H9 (cell line): Measurements from ENCODE around the gene PDLIM7. TPM values are rescaled to one million over a fixed set of nuclear protein-coding genes. Genes with fewer than 3 reads are reported as not detected.

Experiments
- DNase-seq: peaks from one replicate; pipeline ENCODE4 v3.0.0-alpha.2; 2017
- H2AFZ ChIP-seq: one replicate; pipeline ENCODE4 v1.6.1; 2013; ENCODE audit warnings: mild to moderate bottlenecking, low read length, control low read depth, moderate library complexity
- H2AK5ac ChIP-seq: 2 replicates; pipeline ENCODE4 v1.6.1; 2013; ENCODE audit warnings: low read length, control low read depth, mixed read lengths; ENCODE audit not compliant: insufficient read length
- H2BK120ac ChIP-seq: one replicate; pipeline ENCODE4 v1.6.1; 2013; ENCODE audit warnings: low read depth, mild to moderate bottlenecking, low read length, control low read depth, inconsistent platforms; ENCODE audit not compliant: poor library complexity, severe bottlenecking
- H2BK12ac ChIP-seq: 2 replicates; pipeline ENCODE4 v1.6.1; 2013; ENCODE audit warnings: low read length, control low read depth, mixed read lengths, low read depth; ENCODE audit not compliant: insufficient read length
- H2BK15ac ChIP-seq: 2 replicates; pipeline ENCODE4 v1.6.1; 2013; ENCODE audit warnings: low read depth, low read length, control low read depth
- H2BK20ac ChIP-seq: one replicate; pipeline ENCODE4 v1.6.1; 2013; ENCODE audit warnings: low read depth, mild to moderate bottlenecking, low read length, control low read depth, inconsistent platforms; ENCODE audit not compliant: poor library complexity, severe bottlenecking
- H2BK5ac ChIP-seq: 2 replicates; pipeline ENCODE4 v1.6.1; 2013; ENCODE audit warnings: low read length, control low read depth, mixed read lengths; ENCODE audit not compliant: insufficient read length
- H3K14ac ChIP-seq: 2 replicates; pipeline ENCODE4 v1.6.1; 2013; ENCODE audit warnings: low read length, control low read depth; ENCODE audit not compliant: insufficient read depth
- H3K18ac ChIP-seq: 2 replicates; pipeline ENCODE4 v1.6.1; 2013; ENCODE audit warnings: low read depth, mild to moderate bottlenecking, mixed read lengths, low read length, control low read depth; ENCODE audit not compliant: insufficient read length
- H3K23ac ChIP-seq: 2 replicates; pipeline ENCODE4 v1.6.1; 2013; ENCODE audit warnings: low read length, control low read depth, mixed read lengths, low read depth; ENCODE audit not compliant: insufficient read length
- H3K23me2 ChIP-seq: 2 replicates; pipeline ENCODE4 v1.6.1; 2013; ENCODE audit warnings: low read depth, mild to moderate bottlenecking, mixed read lengths, low read length, control low read depth; ENCODE audit not compliant: insufficient read length, poor library complexity, severe bottlenecking
- H3K27ac ChIP-seq: 2 replicates; pipeline ENCODE4 v1.5.1; 2013; ENCODE audit warnings: low read length, control low read depth, mixed read lengths, low read depth; ENCODE audit not compliant: insufficient read length
- H3K27me3 ChIP-seq: 2 replicates; pipeline ENCODE4 v1.6.1; 2013; ENCODE audit warnings: low read length, control low read depth, inconsistent platforms; ENCODE audit not compliant: insufficient read depth
- H3K4ac ChIP-seq: 2 replicates; pipeline ENCODE4 v1.6.1; 2013; ENCODE audit warnings: low read depth, mild to moderate bottlenecking, control low read depth, inconsistent platforms, low read length, moderate library complexity
- H3K4me1 ChIP-seq: 2 replicates; pipeline ENCODE4 v1.6.1; 2013; ENCODE audit warnings: low read length, control low read depth, inconsistent platforms; ENCODE audit not compliant: insufficient read depth
- H3K4me2 ChIP-seq: 2 replicates; pipeline ENCODE4 v1.6.1; 2013; ENCODE audit warnings: low read length, control low read depth, mixed read lengths; ENCODE audit not compliant: insufficient read length, insufficient read depth
- H3K56ac ChIP-seq: 2 replicates; pipeline ENCODE4 v1.6.1; 2013; ENCODE audit warnings: low read depth, mild to moderate bottlenecking, mixed read lengths, low read length, control low read depth; ENCODE audit not compliant: insufficient read length
- H3K79me1 ChIP-seq: 2 replicates; pipeline ENCODE4 v1.6.1; 2013; ENCODE audit warnings: low read depth, mild to moderate bottlenecking, moderate library complexity, low read length, control low read depth, inconsistent platforms; ENCODE audit not compliant: insufficient read depth, poor library complexity, severe bottlenecking
- H3K79me2 ChIP-seq: 2 replicates; pipeline ENCODE4 v1.6.1; 2013; ENCODE audit warnings: low read length, control low read depth, inconsistent platforms; ENCODE audit not compliant: insufficient read depth
- H3K9ac ChIP-seq: 2 replicates; pipeline ENCODE4 v1.6.1; 2013; ENCODE audit warnings: low read length, control low read depth, mixed read lengths; ENCODE audit not compliant: insufficient read length; ENCODE audit errors: extremely low read depth
- H3K9me3 ChIP-seq: one replicate; pipeline ENCODE4 v1.6.1; 2013; ENCODE audit warnings: low read depth, low read length, inconsistent platforms; ENCODE audit not compliant: control insufficient read depth
- H3T11ph ChIP-seq: one replicate; pipeline ENCODE4 v1.6.1; 2013; ENCODE audit warnings: mild to moderate bottlenecking, low read length, control low read depth, inconsistent platforms
- H4K20me1 ChIP-seq: one replicate; pipeline ENCODE4 v1.6.1; 2013; ENCODE audit not compliant: control insufficient read depth, insufficient read length, insufficient read depth
- H4K5ac ChIP-seq: 2 replicates; pipeline ENCODE4 v1.6.1; 2013; ENCODE audit warnings: low read depth, mild to moderate bottlenecking, mixed read lengths, low read length, control low read depth; ENCODE audit not compliant: insufficient read length
- H4K8ac ChIP-seq: replicated peaks from 2 replicates; pipeline ENCODE4 v1.6.1; 2013; ENCODE audit warnings: low read length, control low read depth, mixed read lengths, low read depth; ENCODE audit not compliant: insufficient read length
- H4K91ac ChIP-seq: 2 replicates; pipeline ENCODE4 v1.6.1; 2013; ENCODE audit warnings: low read depth, mild to moderate bottlenecking, moderate library complexity, mixed read lengths, low read length, control low read depth; ENCODE audit not compliant: insufficient read length
- H3K27ac Mint-ChIP-seq, 3 experiments: 2 replicates in 2 of 3; 3 replicates in 1 of 3; pipeline ENCODE4 v1.8.0; 2020 to 2021; ENCODE audit warnings: mixed read lengths in 3 of 3, mild to moderate bottlenecking in 1 of 3, moderate library complexity in 1 of 3
- H3K27me3 Mint-ChIP-seq: 2 replicates; pipeline ENCODE4 v1.8.0; 2021; ENCODE audit warnings: low read depth, mild to moderate bottlenecking, moderate library complexity, mixed read lengths
- H3K36me3 Mint-ChIP-seq, 3 experiments: 2 replicates in 2 of 3; 3 replicates in 1 of 3; pipeline ENCODE4 v1.8.0; 2020 to 2021; ENCODE audit warnings: low read depth in 3 of 3, mixed read lengths in 3 of 3; ENCODE audit not compliant: insufficient read depth in 1 of 3
- H3K4me1 Mint-ChIP-seq, 2 experiments: 2 replicates each; pipeline ENCODE4 v1.8.0; 2020; ENCODE audit warnings: mixed read lengths in 2 of 2
- H3K4me3 Mint-ChIP-seq, 2 experiments: 2 replicates in 1 of 2; 3 replicates in 1 of 2; pipeline ENCODE4 v1.8.0; 2020 to 2021; ENCODE audit warnings: mild to moderate bottlenecking in 2 of 2, mixed read lengths in 2 of 2, moderate library complexity in 1 of 2
- H3K9me3 Mint-ChIP-seq, 2 experiments: 2 replicates in 1 of 2; 3 replicates in 1 of 2; pipeline ENCODE4 v1.8.0; 2020; ENCODE audit warnings: mild to moderate bottlenecking in 2 of 2, mixed read lengths in 2 of 2, moderate library complexity in 1 of 2
- WGBS: extraction: QIAGEN DNeasy Blood & Tissue Kit; methylation state at CpG from one replicate; pipeline ENCODE4 v1.1.7; 2013; ENCODE audit warnings: missing lambda C conversion rate, low lambda C conversion rate, mixed read lengths; ENCODE audit not compliant: insufficient read length; ENCODE audit errors: extremely low coverage; 5-methylcytosine and 5-hydroxymethylcytosine counted together
- total RNA-seq: library from RNA; stranded (reverse); gene quantifications from 2 replicates; pipeline ENCODE4 v1.2.1, GENCODE V29; 2021
- TF ChIP-seq, protein P1 (sequence below): fragments of 200-600 bp; sonication (generic); conservative IDR thresholded peaks from 3 replicates; pipeline ENCODE4 v1.8.0; 2021; ENCODE audit warnings: antibody characterized with exemption, mild to moderate bottlenecking

Gene PDLIM7
- total RNA-seq, 1 experiment from 2014 or later = 137 TPM

GRCh38 chr5:177491983-177492746, 5.2 kb downstream of the PDLIM7 start:
- Mint-ChIP-seq H3K27ac (peak overlapping the region in 2 of 3 experiments; percentile 75 to 93; a peak in 4 of 7 replicates), H3K4me1 (peaks cover 20 to 43% of the 10 kb centered on the region in 2 experiments), H3K4me3 (no peak overlapping the region), H3K36me3 (peaks cover 38 to 64% (median 59%) of the 10 kb centered on the region in 3 experiments), H3K9me3 (no peaks in the 10 kb centered on the region; a peak in 1 of 5 replicates), H3K27me3 (no peaks in the 10 kb centered on the region)
- Histone ChIP-seq H3K27ac (no peak overlapping the region), H3K79me2 (no peaks in the 10 kb centered on the region), H2BK120ac (no peak overlapping the region), H3K4me2 (no peak overlapping the region), H4K5ac (no peak overlapping the region), H3K23ac (no peak overlapping the region), H3K4me1 (peaks cover 5% of the 10 kb centered on the region; the same call in 1 of the 2 replicates), H3T11ph (no peak overlapping the region), H3K23me2 (peaks cover 4% of the 10 kb centered on the region), H3K56ac (no peak overlapping the region), H4K8ac (no peak overlapping the region), H3K18ac (no peak overlapping the region), H3K4ac (no peak overlapping the region), H2BK5ac (no peak overlapping the region), H3K14ac (no peak overlapping the region; the same call in 1 of the 2 replicates), H3K27me3 (no peaks in the 10 kb centered on the region), H3K9me3 (no peaks in the 10 kb centered on the region), H3K79me1 (no peaks in the 10 kb centered on the region), H2AK5ac (no peak overlapping the region), H2BK15ac (no peak overlapping the region), H3K9ac (no peak overlapping the region), H2AFZ (no peak overlapping the region), H4K91ac (no peak overlapping the region), H2BK20ac (no peak overlapping the region), H2BK12ac (no peak overlapping the region), H4K20me1 (no peaks in the 10 kb centered on the region)
- DNase-seq = no peak
- WGBS = no CpG with 5 or more reads among the region's 54 CpGs
- TF ChIP-seq, protein P1, sequence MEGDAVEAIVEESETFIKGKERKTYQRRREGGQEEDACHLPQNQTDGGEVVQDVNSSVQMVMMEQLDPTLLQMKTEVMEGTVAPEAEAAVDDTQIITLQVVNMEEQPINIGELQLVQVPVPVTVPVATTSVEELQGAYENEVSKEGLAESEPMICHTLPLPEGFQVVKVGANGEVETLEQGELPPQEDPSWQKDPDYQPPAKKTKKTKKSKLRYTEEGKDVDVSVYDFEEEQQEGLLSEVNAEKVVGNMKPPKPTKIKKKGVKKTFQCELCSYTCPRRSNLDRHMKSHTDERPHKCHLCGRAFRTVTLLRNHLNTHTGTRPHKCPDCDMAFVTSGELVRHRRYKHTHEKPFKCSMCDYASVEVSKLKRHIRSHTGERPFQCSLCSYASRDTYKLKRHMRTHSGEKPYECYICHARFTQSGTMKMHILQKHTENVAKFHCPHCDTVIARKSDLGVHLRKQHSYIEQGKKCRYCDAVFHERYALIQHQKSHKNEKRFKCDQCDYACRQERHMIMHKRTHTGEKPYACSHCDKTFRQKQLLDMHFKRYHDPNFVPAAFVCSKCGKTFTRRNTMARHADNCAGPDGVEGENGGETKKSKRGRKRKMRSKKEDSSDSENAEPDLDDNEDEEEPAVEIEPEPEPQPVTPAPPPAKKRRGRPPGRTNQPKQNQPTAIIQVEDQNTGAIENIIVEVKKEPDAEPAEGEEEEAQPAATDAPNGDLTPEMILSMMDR = no peak
